Keratinocyte (primary cell): ENCODE measurements around the gene EHMT1.

ENCODE experiments used
- EZH2 ChIP-seq: IDR thresholded peaks from one replicate; pipeline ENCODE4 v1.6.1; 2012; ENCODE audit warnings: inconsistent platforms, mild to moderate bottlenecking, low read length, moderate library complexity
- TF ChIP-seq, protein P1 (sequence below), 3 experiments: IDR thresholded peaks in 1 of 3; conservative IDR thresholded peaks in 1 of 3; optimal IDR thresholded peaks in 1 of 3; 2 replicates in 2 of 3; 3 replicates in 1 of 3; pipeline versions ENCODE3 to v1.5.1; 2011; ENCODE audit warnings: low read length in 3 of 3, mild to moderate bottlenecking in 3 of 3, moderate library complexity in 2 of 3, control low read depth in 1 of 3, inconsistent platforms in 1 of 3; ENCODE audit not compliant: insufficient read depth in 2 of 3; ENCODE audit errors: extremely low read depth in 1 of 3

DNA sequence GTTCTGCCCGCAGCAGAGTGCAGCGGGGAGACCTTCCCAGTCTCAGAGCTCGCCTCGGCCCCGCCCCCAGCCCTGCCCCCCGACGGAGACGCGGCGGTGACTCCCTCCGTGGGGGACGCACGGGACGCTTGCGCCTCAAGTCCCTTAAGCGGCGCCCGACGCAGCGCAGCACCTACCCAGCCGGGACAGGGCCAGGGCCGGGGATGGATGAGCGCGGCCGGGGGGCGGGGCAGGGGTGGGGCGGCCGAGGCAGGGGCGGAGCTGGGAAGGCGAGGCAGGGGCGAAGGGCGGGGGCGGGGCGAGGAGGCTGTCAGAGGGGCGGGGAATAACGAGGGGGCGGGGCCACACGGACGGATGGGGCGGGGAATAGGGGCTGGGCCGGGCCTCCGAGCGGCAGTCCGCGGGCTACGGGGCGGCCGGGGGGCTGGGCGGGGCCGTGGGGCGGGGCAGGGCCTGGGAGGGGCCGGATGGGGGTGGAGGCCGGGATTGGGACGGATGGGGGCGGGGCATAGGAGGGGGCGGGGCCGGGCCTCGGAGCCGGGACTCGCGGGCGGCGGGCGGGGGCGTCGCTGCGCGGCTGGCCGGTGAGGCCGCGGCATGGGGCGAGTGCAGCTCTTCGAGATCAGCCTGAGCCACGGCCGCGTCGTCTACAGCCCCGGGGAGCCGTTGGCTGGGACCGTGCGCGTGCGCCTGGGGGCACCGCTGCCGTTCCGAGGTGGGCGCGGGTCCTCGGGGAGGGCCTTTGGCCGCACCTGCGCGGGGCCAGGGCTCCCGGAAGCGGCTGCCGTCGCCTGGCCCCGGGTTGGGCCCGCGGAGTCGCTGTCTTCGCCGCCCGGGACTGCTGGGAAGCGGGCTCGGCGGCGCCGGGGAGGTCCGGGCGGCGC, 13.4 kb upstream of the EHMT1 start, which contains the start of gene ARRDC1:
- TF ChIP-seq EZH2: no peak
- TF ChIP-seq, protein P1, sequence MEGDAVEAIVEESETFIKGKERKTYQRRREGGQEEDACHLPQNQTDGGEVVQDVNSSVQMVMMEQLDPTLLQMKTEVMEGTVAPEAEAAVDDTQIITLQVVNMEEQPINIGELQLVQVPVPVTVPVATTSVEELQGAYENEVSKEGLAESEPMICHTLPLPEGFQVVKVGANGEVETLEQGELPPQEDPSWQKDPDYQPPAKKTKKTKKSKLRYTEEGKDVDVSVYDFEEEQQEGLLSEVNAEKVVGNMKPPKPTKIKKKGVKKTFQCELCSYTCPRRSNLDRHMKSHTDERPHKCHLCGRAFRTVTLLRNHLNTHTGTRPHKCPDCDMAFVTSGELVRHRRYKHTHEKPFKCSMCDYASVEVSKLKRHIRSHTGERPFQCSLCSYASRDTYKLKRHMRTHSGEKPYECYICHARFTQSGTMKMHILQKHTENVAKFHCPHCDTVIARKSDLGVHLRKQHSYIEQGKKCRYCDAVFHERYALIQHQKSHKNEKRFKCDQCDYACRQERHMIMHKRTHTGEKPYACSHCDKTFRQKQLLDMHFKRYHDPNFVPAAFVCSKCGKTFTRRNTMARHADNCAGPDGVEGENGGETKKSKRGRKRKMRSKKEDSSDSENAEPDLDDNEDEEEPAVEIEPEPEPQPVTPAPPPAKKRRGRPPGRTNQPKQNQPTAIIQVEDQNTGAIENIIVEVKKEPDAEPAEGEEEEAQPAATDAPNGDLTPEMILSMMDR (optimal IDR thresholded peaks at IDR 0.05 in 1 of 3, IDR thresholded peaks at IDR 0.05 in 1 of 3, conservative IDR thresholded peaks at IDR 0.05 in 1 of 3; ENCODE audit: extremely low read depth in 1 of 3, insufficient read depth in 2 of 3, low read length in 3 of 3): no peak
